ENCODE data around the gene RBMS1. TPM values are rescaled to one million over a fixed set of nuclear protein-coding genes. Genes with fewer than 3 reads are reported as not detected.

Gene RBMS1
- total RNA-seq, 2 experiments from 2014 or later, result 35.8 to 38.6 TPM

GRCh38 chr2:160394153-160394552, 99.5 kb downstream of the RBMS1 start:
- Mint-ChIP-seq H3K4me1 (ENCODE audit: low read depth) (peaks cover 57% of the 10 kb centered on the region), H3K36me3 (ENCODE audit: low read depth) (peaks cover 10% of the 10 kb centered on the region), H3K4me3 (peak overlapping the region; percentile 53), H3K27me3 (no peaks in the 10 kb centered on the region), H3K27ac (peak overlapping the region; percentile 92), H3K9me3 (no peaks in the 10 kb centered on the region)
- ChIA-PET POLR2A (interaction anchor here (0.7 to 2.1 kb wide), 3 partner anchors 9 to 40 kb away, joined by 3 to 8 read pairs (median 4); no protein-coding TSS in a partner anchor), CTCF (interaction anchor here (1.2 to 3.9 kb wide), 2 partner anchors 10 to 34 kb away, joined by 3 to 24 read pairs; no protein-coding TSS in a partner anchor)
- DNase-seq, result no peak
- peak; percentile 89 for ATAC-seq
- intact Hi-C loops (cut with micrococcal nuclease), result loop anchor here (5.0 kb wide), 1 partner anchor 47 kb away; no protein-coding TSS in a partner anchor
- TF ChIP-seq CTCF (IDR thresholded peaks at IDR 0.05), result no peak

DNA sequence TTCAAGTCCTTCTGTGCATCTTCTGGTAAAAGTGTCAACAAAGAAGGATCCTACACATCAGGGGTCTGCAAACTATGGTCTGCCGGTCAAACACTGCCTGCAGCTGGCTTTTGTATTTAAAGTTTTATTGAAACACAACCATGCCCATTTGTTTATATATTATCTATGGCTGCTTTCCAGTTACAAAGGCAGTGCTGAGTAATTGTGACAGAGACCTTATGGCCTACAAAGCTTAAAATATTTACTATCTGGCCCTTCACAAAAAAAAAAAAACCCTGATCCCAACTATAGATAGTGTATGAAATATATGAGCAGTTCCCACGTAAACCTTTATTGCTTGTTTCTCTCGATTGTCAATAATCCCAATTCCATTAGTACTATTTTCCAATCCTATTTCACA, 101.4 kb downstream of the RBMS1 start:
- Mint-ChIP-seq H3K4me3 (no peak overlapping the region), H3K27ac (no peak overlapping the region), H3K4me1 (ENCODE audit: low read depth) (peaks cover 77% of the 10 kb centered on the region), H3K27me3 (no peaks in the 10 kb centered on the region), H3K9me3 (no peaks in the 10 kb centered on the region), H3K36me3 (ENCODE audit: low read depth) (peaks cover 10% of the 10 kb centered on the region)
- no peak for ATAC-seq
- intact Hi-C loops (cut with micrococcal nuclease), result loop anchor here (5.0 kb wide), 1 partner anchor 45 kb away; no protein-coding TSS in a partner anchor
- ChIA-PET POLR2A (interaction anchor here (0.8 to 1.7 kb wide), 3 partner anchors 12 to 23 kb away, joined by 3 to 9 read pairs (median 4); no protein-coding TSS in a partner anchor), CTCF (interaction anchor here (0.9 to 3.9 kb wide), 3 partner anchors 12 to 671 kb away, joined by 3 to 24 read pairs (median 3); no protein-coding TSS in a partner anchor)
- TF ChIP-seq CTCF (IDR thresholded peaks at IDR 0.05), result no peak
- DNase-seq, result no peak

- TF ChIP-seq CTCF (IDR thresholded peaks at IDR 0.05), result no peak
- intact Hi-C loops (cut with micrococcal nuclease), result loop anchor here (5.0 kb wide), 1 partner anchor 43 kb away; no protein-coding TSS in a partner anchor
- ChIA-PET CTCF (interaction anchor here (0.8 to 1.2 kb wide), 2 partner anchors 10 to 37 kb away, joined by 3 to 4 read pairs; no protein-coding TSS in a partner anchor), POLR2A (no interaction called here)
- no peak overlapping the region for H3K4me3 Mint-ChIP-seq
- no peaks in the 10 kb centered on the region for H3K9me3 Mint-ChIP-seq
- DNase-seq (no peak), ATAC-seq (no peak)
- H3K27me3 Mint-ChIP-seq, result no peaks in the 10 kb centered on the region
- H3K27ac Mint-ChIP-seq, result peak overlapping the region; percentile 70
- H3K36me3 Mint-ChIP-seq (ENCODE audit: low read depth), result peaks cover 8% of the 10 kb centered on the region
- H3K4me1 Mint-ChIP-seq (ENCODE audit: low read depth), result peaks cover 81% of the 10 kb centered on the region
Observed at GRCh38 chr2:160390544-160391455, 102.8 kb downstream of the RBMS1 start.

- Mint-ChIP-seq H3K27ac (no peak overlapping the region), H3K4me3 (no peak overlapping the region), H3K36me3 (ENCODE audit: low read depth) (peaks cover 6% of the 10 kb centered on the region), H3K4me1 (ENCODE audit: low read depth) (peaks cover 82% of the 10 kb centered on the region), H3K27me3 (no peaks in the 10 kb centered on the region), H3K9me3 (no peaks in the 10 kb centered on the region)
- DNase-seq, result no peak
- TF ChIP-seq CTCF (IDR thresholded peaks at IDR 0.05), result no peak
- ChIA-PET POLR2A (no interaction called here), CTCF (interaction anchor here (1.2 kb wide), 1 partner anchor 15 kb away, joined by 3 read pairs; no protein-coding TSS in a partner anchor)
- ATAC-seq, result no peak
- intact Hi-C loops (cut with micrococcal nuclease), result loop anchor here (5.0 kb wide), 1 partner anchor 43 kb away; no protein-coding TSS in a partner anchor
Observed at GRCh38 chr2:160389875-160390274, 103.7 kb downstream of the RBMS1 start.

All from activated CD8-positive, alpha-beta T cell treated with anti-CD3 and anti-CD28 coated beads for 36 hours (primary cell).